ENCODE results near the gene APRT. TPM values are rescaled to one million over a fixed set of nuclear protein-coding genes. Genes with fewer than 3 reads are reported as not detected.
A peak's percentile ranks its signal among the peaks of the same experiment; 100 is the strongest.

Gene APRT
- total and polyA plus RNA-seq, 2 of the 8 experiments (the other 6 are each of a cell fraction or from before 2014, with no cell fraction given) = 221 to 267 TPM

DNA sequence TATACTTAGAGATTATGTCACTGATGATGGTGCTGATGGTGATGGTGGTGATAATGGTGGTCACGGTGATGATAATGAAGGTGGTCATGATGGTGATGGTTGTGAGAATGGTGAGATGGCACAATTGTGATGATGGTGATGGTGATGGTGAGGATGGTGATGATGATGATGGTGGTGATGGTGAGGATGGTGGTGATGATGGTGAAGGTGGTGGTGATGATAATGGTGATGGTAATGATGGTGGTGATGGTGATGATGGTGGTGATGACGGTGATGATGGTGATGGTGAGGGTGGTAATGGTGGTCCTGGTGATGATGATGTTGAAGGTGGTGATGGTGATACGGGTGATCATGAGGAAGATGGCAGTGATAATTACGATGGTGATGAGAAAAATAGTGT lies 13.7 kb downstream of the APRT start:
- Histone ChIP-seq H2BK5ac (ENCODE audit: low read depth, low read length) (no peak overlapping the region), H2AK5ac (ENCODE audit: low read depth, low read length) (peak overlapping the region; percentile 98), H3K9ac (replicated peaks in 1 of 4; ENCODE audit: extremely low read depth in 1 of 4, low read depth in 3 of 4, low read length in 3 of 4) (no peak overlapping the region), H3K56ac (replicated peaks; ENCODE audit: insufficient read length, low read depth, low read length) (no peak overlapping the region), H3K36me3 (ENCODE audit: control insufficient read depth in 2 of 4, insufficient read depth in 4 of 4, low read length in 3 of 4) (no peaks in the 10 kb centered on the region), H2AFZ (ENCODE audit: low read length) (no peak overlapping the region), H3K9me3 (ENCODE audit: insufficient read depth in 2 of 2, low read depth in 1 of 2, low read length in 1 of 2) (no peaks in the 10 kb centered on the region), H3K4me1 (replicated peaks in 1 of 4; ENCODE audit: control insufficient read depth in 3 of 4, insufficient read depth in 4 of 4, low read length in 3 of 4) (peaks cover 0 to 6% (median 3%) of the 10 kb centered on the region in 4 experiments; a peak in 6 of 7 replicates), H3K27me3 (replicated peaks in 1 of 4; ENCODE audit: control insufficient read depth in 3 of 4, extremely low read depth in 1 of 4, insufficient read depth in 3 of 4, low read length in 3 of 4) (no peaks in the 10 kb centered on the region), H3K4me2 (ENCODE audit: insufficient read depth in 1 of 2, low read depth in 2 of 2, low read length in 2 of 2) (no peak overlapping the region), H3K27ac (ENCODE audit: low read depth, low read length) (no peak overlapping the region), H3K23me2 (ENCODE audit: low read depth, low read length) (peaks cover 4% of the 10 kb centered on the region; the same call in 1 of the 2 replicates), H4K20me1 (replicated peaks in 1 of 2; ENCODE audit: control insufficient read depth in 1 of 2, insufficient read depth in 2 of 2, low read length in 2 of 2) (peaks cover 0 to 4% of the 10 kb centered on the region in 2 experiments), H3K79me1 (ENCODE audit: low read depth, low read length) (no peaks in the 10 kb centered on the region), H4K91ac (replicated peaks; ENCODE audit: insufficient read length, low read length) (no peak overlapping the region), H2BK12ac (ENCODE audit: low read depth, low read length) (no peak overlapping the region), H4K5ac (ENCODE audit: insufficient read length, low read depth, low read length) (no peak overlapping the region), H3K79me2 (ENCODE audit: control insufficient read depth in 1 of 2, insufficient read depth in 2 of 2, low read length in 2 of 2) (no peaks in the 10 kb centered on the region), H4K8ac (ENCODE audit: extremely low read depth, insufficient read depth, low read length) (no peak overlapping the region), H2BK120ac (replicated peaks; ENCODE audit: low read depth, low read length) (no peak overlapping the region), H3K18ac (ENCODE audit: extremely low read depth, low read length) (no peak overlapping the region), H2BK20ac (ENCODE audit: low read length) (no peak overlapping the region), H3K4ac (replicated peaks; ENCODE audit: insufficient read length, low read depth, low read length) (no peak overlapping the region), H3K23ac (ENCODE audit: insufficient read length) (no peak overlapping the region), H2BK15ac (ENCODE audit: low read length) (no peak overlapping the region), H3K14ac (ENCODE audit: insufficient read length) (no peak overlapping the region), H3K4me3 (ENCODE audit: extremely low read depth in 1 of 4, insufficient read depth in 2 of 4, low read depth in 3 of 4, low read length in 4 of 4) (no peak overlapping the region)
- ChIA-PET POLR2A (ENCODE audit: partially characterized antibody) (interaction anchor here (2.8 to 5.3 kb wide), 3 partner anchors 11 to 14 kb away, joined by 10 to 66 read pairs (median 16); partner anchors contain the start of genes APRT and PIEZO1), CTCF (ENCODE audit: partially characterized antibody) (interaction anchor here (0.6 to 1.5 kb wide), 3 partner anchors 34 to 365 kb away, joined by 3 read pairs; partner anchors contain the start of gene TRAPPC2L)
- FAIRE-seq = no peak
- DNase-seq (ENCODE audit: low read depth in 1 of 2, low spot score in 2 of 2) = no peak
- WGBS, 2 experiments (ENCODE audit: extremely low coverage in 1 of 2, insufficient coverage in 1 of 2, insufficient read length in 1 of 2, insufficient replicate concordance in 2 of 2, low coverage in 1 of 2, low lambda C conversion rate in 2 of 2, missing lambda C conversion rate in 1 of 2) = 84 to 100% methylated on average over 2 to 4 of the region's 4 CpGs
- TF ChIP-seq FOSL1 (IDR thresholded peaks at IDR 0.05; ENCODE audit: insufficient read depth, low read depth, low read length) (no peak), CBX5 (IDR thresholded peaks at IDR 0.05; ENCODE audit: low read depth, low read length) (no peak), YY1 (IDR thresholded peaks at IDR 0.05; ENCODE audit: low read depth, low read length) (no peak), CEBPB (IDR thresholded peaks at IDR 0.05; ENCODE audit: low read depth, low read length) (no peak), SUZ12 (IDR thresholded peaks at IDR 0.05; ENCODE audit: low read length) (no peak), KDM1A (IDR thresholded peaks at IDR 0.05; ENCODE audit: borderline replicate concordance, low read length) (no peak), GABPA (IDR thresholded peaks at IDR 0.05; ENCODE audit: borderline replicate concordance, insufficient read depth, low read length) (no peak), RNF2 (IDR thresholded peaks at IDR 0.05; ENCODE audit: borderline replicate concordance, low read depth, low read length, missing control alignments, poor library complexity, severe bottlenecking) (no peak), SAP30 (IDR thresholded peaks at IDR 0.05; ENCODE audit: insufficient read depth, insufficient replicate concordance, low read length) (no peak), SIN3A (conservative IDR thresholded peaks at IDR 0.05 in 1 of 2, IDR thresholded peaks at IDR 0.05 in 1 of 2; ENCODE audit: low read depth in 1 of 2, low read length in 2 of 2) (no peak)
- TF ChIP-seq, protein P1, sequence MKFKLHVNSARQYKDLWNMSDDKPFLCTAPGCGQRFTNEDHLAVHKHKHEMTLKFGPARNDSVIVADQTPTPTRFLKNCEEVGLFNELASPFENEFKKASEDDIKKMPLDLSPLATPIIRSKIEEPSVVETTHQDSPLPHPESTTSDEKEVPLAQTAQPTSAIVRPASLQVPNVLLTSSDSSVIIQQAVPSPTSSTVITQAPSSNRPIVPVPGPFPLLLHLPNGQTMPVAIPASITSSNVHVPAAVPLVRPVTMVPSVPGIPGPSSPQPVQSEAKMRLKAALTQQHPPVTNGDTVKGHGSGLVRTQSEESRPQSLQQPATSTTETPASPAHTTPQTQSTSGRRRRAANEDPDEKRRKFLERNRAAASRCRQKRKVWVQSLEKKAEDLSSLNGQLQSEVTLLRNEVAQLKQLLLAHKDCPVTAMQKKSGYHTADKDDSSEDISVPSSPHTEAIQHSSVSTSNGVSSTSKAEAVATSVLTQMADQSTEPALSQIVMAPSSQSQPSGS (IDR thresholded peaks at IDR 0.05; ENCODE audit: low read length) = no peak

Data from H1 (cell line).